Liver (tissue), 9 donors: Measurements from ENCODE around the gene IQSEC2. TPM values are rescaled to one million over a fixed set of nuclear protein-coding genes. Genes with fewer than 3 reads are reported as not detected.

Source experiments
- DNase-seq: peaks from one replicate; pipeline ENCODE4 v3.0.0-alpha.2; 2017; ENCODE audit warnings: low spot score
- H3K27ac ChIP-seq, 2 donors: one replicate each; pipeline ENCODE4 v1.7.0; 2013; ENCODE audit warnings: inconsistent platforms in 2 of 2, low read length in 2 of 2, control low read depth in 1 of 2, low read depth in 1 of 2, mild to moderate bottlenecking in 1 of 2
- H3K27me3 ChIP-seq, 4 donors: one replicate each; pipeline versions ENCODE4 v1.6.1 to v1.7.0; 2013; ENCODE audit warnings: low read length in 3 of 4, inconsistent platforms in 1 of 4, mild to moderate bottlenecking in 1 of 4, moderate library complexity in 1 of 4; ENCODE audit not compliant: control insufficient read depth in 4 of 4, insufficient read depth in 4 of 4
- H3K36me3 ChIP-seq, 4 donors: one replicate each; pipeline versions ENCODE4 v1.6.1 to v1.7.0; 2013; ENCODE audit warnings: low read length in 3 of 4, mild to moderate bottlenecking in 3 of 4, low read depth in 1 of 4, moderate library complexity in 1 of 4; ENCODE audit not compliant: control insufficient read depth in 4 of 4, insufficient read depth in 3 of 4
- H3K4me1 ChIP-seq, 4 donors: one replicate each; pipeline versions ENCODE4 v1.6.1 to v1.7.0; 2013; ENCODE audit warnings: low read length in 3 of 4, mild to moderate bottlenecking in 3 of 4, moderate library complexity in 1 of 4; ENCODE audit not compliant: control insufficient read depth in 4 of 4, insufficient read depth in 4 of 4
- H3K4me3 ChIP-seq, 3 donors: one replicate each; pipeline versions ENCODE4 v1.6.1 to v1.7.0; 2013; ENCODE audit warnings: low read length in 3 of 3, control low read depth in 1 of 3, low read depth in 1 of 3, mild to moderate bottlenecking in 1 of 3
- H3K9ac ChIP-seq, 2 donors: one replicate each; pipeline ENCODE4 v1.7.0; 2013; ENCODE audit warnings: low read length in 2 of 2, mild to moderate bottlenecking in 2 of 2, moderate library complexity in 2 of 2, control low read depth in 1 of 2, low read depth in 1 of 2
- H3K9me3 ChIP-seq, 4 donors: one replicate each; pipeline versions ENCODE4 v1.6.1 to v1.7.0; 2013; ENCODE audit warnings: low read length in 3 of 4; ENCODE audit not compliant: control insufficient read depth in 4 of 4
- EGR1 ChIP-seq, 2 donors: IDR thresholded peaks; 2 replicates each; pipeline ENCODE4 v1.6.1; 2016 to 2018; ENCODE audit warnings: antibody characterized with exemption in 2 of 2, low read depth in 2 of 2
- FOXA1 ChIP-seq: IDR thresholded peaks from 2 replicates; pipeline ENCODE4 v1.6.1; 2016; ENCODE audit warnings: antibody characterized with exemption
- FOXA2 ChIP-seq: IDR thresholded peaks from 2 replicates; pipeline ENCODE4 v1.6.1; 2016; ENCODE audit warnings: antibody characterized with exemption
- GABPA ChIP-seq, 2 donors: IDR thresholded peaks in 1 of 2; conservative IDR thresholded peaks in 1 of 2; 2 replicates each; pipeline ENCODE4 v1.6.1; 2016; ENCODE audit warnings: antibody characterized with exemption in 2 of 2, mild to moderate bottlenecking in 1 of 2, moderate library complexity in 1 of 2
- HNF4A ChIP-seq, 2 donors: conservative IDR thresholded peaks; 2 replicates each; pipeline ENCODE4 v1.6.1; 2016; ENCODE audit warnings: antibody characterized with exemption in 2 of 2, mild to moderate bottlenecking in 2 of 2
- HNF4G ChIP-seq: IDR thresholded peaks from 2 replicates; pipeline ENCODE4 v1.6.1; 2016; ENCODE audit warnings: antibody characterized with exemption
- JUND ChIP-seq, 2 donors: IDR thresholded peaks; 2 replicates each; pipeline ENCODE4 v1.6.1; 2016; ENCODE audit warnings: antibody characterized with exemption in 2 of 2
- NR2F2 ChIP-seq: IDR thresholded peaks from 2 replicates; pipeline ENCODE4 v1.6.1; 2016; ENCODE audit warnings: antibody characterized with exemption
- RXRA ChIP-seq, 2 donors: IDR thresholded peaks; 2 replicates each; pipeline ENCODE4 v1.6.1; 2017 to 2018; ENCODE audit warnings: antibody characterized with exemption in 2 of 2, mild to moderate bottlenecking in 1 of 2
- SP1 ChIP-seq: IDR thresholded peaks from 2 replicates; pipeline ENCODE4 v1.6.1; 2018; ENCODE audit warnings: antibody characterized with exemption, mild to moderate bottlenecking
- TAF1 ChIP-seq: conservative IDR thresholded peaks from 2 replicates; pipeline ENCODE4 v1.6.1; 2016; ENCODE audit warnings: antibody characterized with exemption, mild to moderate bottlenecking
- YY1 ChIP-seq: IDR thresholded peaks from 2 replicates; pipeline ENCODE4 v1.6.1; 2016; ENCODE audit warnings: antibody characterized with exemption, mild to moderate bottlenecking
- WGBS: extraction: QIAGEN DNeasy Blood & Tissue Kit; methylation state at CpG from one replicate; pipeline ENCODE4 v1.1.7; 2013; 5-methylcytosine and 5-hydroxymethylcytosine counted together
- polyA plus RNA-seq, 2 donors: library from polyadenylated mRNA; stranded (reverse) in 1 of 2; unstranded in 1 of 2; fragments of 200-250 nt in 1 of 2; fragments of >200 nt in 1 of 2; fragmentation: Nextera tagmentation in 1 of 2; extraction: Ambion mirVana in 1 of 2; gene quantifications; one replicate each; pipeline versions ENCODE4 v1.2.1 to v1.2.3, GENCODE V29; 2013 to 2015
- total RNA-seq, 2 donors: library from RNA; depleted of rRNA; stranded (reverse); fragments of >200 nt; gene quantifications; one replicate each; pipeline ENCODE4 v1.2.3, GENCODE V29; 2014
- TF ChIP-seq, protein P1 (sequence below): IDR thresholded peaks from 2 replicates; pipeline ENCODE4 v1.6.1; 2016; ENCODE audit warnings: antibody characterized with exemption
- TF ChIP-seq, protein P2 (sequence below): IDR thresholded peaks from 2 replicates; pipeline ENCODE4 v1.6.1; 2016; ENCODE audit warnings: antibody characterized with exemption, mild to moderate bottlenecking
- TF ChIP-seq, protein P3 (sequence below): IDR thresholded peaks from 2 replicates; pipeline ENCODE4 v1.6.1; 2016; ENCODE audit warnings: antibody characterized with exemption
- TF ChIP-seq, protein P4 (sequence below): IDR thresholded peaks from 2 replicates; pipeline ENCODE4 v1.6.1; 2016; ENCODE audit warnings: antibody characterized with exemption
- donor health status: healthy.
- donor health status: healthy.
- donor health status: healthy.
- donor health status: healthy.
- donor health status: healthy.

IQSEC2 gene
- total and polyA plus RNA-seq, 4 donors = 0.40 to 2.1 (median 1.4) TPM

DNA sequence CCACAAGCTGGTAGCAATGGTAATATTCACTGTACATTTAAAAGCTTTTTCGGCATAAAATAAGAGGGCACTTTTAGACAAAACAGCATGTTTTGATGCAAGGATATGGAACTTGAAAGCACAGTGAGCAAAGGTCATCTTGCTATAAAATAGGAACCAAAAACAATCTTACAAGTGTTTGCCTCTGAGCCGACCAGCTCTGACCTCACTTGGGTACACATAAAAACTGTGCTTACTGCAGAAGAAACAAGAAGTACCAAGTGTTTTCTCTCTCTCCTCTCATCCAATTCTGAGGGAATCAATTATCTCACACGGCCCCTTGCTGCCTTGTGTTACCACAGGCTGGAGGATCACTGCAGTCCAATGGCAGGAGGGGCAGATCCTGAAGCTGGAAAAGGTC is 4.8 kb upstream of the IQSEC2 start (continued):
- TF ChIP-seq, protein P1, sequence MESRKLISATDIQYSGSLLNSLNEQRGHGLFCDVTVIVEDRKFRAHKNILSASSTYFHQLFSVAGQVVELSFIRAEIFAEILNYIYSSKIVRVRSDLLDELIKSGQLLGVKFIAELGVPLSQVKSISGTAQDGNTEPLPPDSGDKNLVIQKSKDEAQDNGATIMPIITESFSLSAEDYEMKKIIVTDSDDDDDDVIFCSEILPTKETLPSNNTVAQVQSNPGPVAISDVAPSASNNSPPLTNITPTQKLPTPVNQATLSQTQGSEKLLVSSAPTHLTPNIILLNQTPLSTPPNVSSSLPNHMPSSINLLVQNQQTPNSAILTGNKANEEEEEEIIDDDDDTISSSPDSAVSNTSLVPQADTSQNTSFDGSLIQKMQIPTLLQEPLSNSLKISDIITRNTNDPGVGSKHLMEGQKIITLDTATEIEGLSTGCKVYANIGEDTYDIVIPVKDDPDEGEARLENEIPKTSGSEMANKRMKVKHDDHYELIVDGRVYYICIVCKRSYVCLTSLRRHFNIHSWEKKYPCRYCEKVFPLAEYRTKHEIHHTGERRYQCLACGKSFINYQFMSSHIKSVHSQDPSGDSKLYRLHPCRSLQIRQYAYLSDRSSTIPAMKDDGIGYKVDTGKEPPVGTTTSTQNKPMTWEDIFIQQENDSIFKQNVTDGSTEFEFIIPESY = no peak
- TF ChIP-seq TAF1 = no peak
- no peak for TF ChIP-seq HNF4A (conservative IDR thresholded peaks at IDR 0.05)
- no peak for TF ChIP-seq GABPA (IDR thresholded peaks at IDR 0.05 in 1 of 2, conservative IDR thresholded peaks at IDR 0.05 in 1 of 2)
- TF ChIP-seq SP1 = no peak
- TF ChIP-seq EGR1 (IDR thresholded peaks at IDR 0.05; ENCODE audit: low read depth in 2 of 2) = no peak

DNA sequence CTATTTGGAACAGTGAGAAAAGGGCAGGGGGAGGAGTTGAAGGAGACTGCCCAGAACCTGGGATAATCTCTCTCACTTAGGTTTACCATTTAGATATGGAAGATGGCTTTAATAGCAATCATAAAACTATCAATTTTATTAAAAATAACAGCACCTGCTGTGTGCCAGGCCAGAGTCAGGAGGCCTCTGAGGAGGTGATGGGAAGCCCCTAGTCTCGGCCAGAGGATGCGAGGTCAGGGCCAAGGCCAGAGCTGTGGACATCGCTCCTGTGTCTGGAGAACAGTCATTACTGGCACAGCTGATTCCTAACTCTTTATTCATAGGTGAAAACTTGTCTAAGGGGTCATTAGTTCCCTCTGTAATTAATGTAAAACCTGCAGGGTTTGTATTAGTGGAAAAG is 4.2 kb upstream of the IQSEC2 start:
- Histone ChIP-seq H3K27me3 (no peaks in the 10 kb centered on the region), H3K4me3 (no peak overlapping the region), H3K36me3 (no peaks in the 10 kb centered on the region), H3K27ac (no peak overlapping the region), H3K9ac (no peak overlapping the region), H3K4me1 (peaks cover 0 to 11% (median under 1%) of the 10 kb centered on the region in 4 donors), H3K9me3 (no peaks in the 10 kb centered on the region)
- DNase-seq = no peak
- TF ChIP-seq HNF4A (conservative IDR thresholded peaks at IDR 0.05) (no peak), HNF4G (no peak), JUND (IDR thresholded peaks at IDR 0.05) (no peak), FOXA2 (no peak), NR2F2 (no peak), RXRA (IDR thresholded peaks at IDR 0.05) (no peak), GABPA (IDR thresholded peaks at IDR 0.05 in 1 of 2, conservative IDR thresholded peaks at IDR 0.05 in 1 of 2) (no peak), FOXA1 (no peak), SP1 (no peak), TAF1 (no peak), EGR1 (IDR thresholded peaks at IDR 0.05; ENCODE audit: low read depth in 2 of 2) (no peak), YY1 (no peak)
- TF ChIP-seq, protein P1 = no peak
- TF ChIP-seq, protein P2, sequence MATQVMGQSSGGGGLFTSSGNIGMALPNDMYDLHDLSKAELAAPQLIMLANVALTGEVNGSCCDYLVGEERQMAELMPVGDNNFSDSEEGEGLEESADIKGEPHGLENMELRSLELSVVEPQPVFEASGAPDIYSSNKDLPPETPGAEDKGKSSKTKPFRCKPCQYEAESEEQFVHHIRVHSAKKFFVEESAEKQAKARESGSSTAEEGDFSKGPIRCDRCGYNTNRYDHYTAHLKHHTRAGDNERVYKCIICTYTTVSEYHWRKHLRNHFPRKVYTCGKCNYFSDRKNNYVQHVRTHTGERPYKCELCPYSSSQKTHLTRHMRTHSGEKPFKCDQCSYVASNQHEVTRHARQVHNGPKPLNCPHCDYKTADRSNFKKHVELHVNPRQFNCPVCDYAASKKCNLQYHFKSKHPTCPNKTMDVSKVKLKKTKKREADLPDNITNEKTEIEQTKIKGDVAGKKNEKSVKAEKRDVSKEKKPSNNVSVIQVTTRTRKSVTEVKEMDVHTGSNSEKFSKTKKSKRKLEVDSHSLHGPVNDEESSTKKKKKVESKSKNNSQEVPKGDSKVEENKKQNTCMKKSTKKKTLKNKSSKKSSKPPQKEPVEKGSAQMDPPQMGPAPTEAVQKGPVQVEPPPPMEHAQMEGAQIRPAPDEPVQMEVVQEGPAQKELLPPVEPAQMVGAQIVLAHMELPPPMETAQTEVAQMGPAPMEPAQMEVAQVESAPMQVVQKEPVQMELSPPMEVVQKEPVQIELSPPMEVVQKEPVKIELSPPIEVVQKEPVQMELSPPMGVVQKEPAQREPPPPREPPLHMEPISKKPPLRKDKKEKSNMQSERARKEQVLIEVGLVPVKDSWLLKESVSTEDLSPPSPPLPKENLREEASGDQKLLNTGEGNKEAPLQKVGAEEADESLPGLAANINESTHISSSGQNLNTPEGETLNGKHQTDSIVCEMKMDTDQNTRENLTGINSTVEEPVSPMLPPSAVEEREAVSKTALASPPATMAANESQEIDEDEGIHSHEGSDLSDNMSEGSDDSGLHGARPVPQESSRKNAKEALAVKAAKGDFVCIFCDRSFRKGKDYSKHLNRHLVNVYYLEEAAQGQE = no peak
- TF ChIP-seq, protein P3, sequence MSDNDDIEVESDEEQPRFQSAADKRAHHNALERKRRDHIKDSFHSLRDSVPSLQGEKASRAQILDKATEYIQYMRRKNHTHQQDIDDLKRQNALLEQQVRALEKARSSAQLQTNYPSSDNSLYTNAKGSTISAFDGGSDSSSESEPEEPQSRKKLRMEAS = no peak
- TF ChIP-seq, protein P4, sequence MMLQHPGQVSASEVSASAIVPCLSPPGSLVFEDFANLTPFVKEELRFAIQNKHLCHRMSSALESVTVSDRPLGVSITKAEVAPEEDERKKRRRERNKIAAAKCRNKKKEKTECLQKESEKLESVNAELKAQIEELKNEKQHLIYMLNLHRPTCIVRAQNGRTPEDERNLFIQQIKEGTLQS = no peak
- WGBS = 89% methylated on average over 3 of the region's 3 CpGs
